GM19395 (cell line): ENCODE measurements around the gene SPSB4.
A peak's percentile ranks its signal among the peaks of the same experiment; 100 is the strongest.

Source experiments
- ATAC-seq: cut with Tn5 transposase; IDR thresholded peaks from one replicate; pipeline ENCODE4 v1.9.1; 2021; ENCODE audit warnings: mild to moderate bottlenecking, moderate library complexity; ENCODE audit not compliant: unreplicated experiment

SPSB4 gene

GRCh38 chr3:141150081-141150830 is 99.1 kb downstream of the SPSB4 start:
- ATAC-seq = no peak

- ATAC-seq = no peak
Observed at GRCh38 chr3:141150931-141151330, 99.8 kb downstream of the SPSB4 start.

- ATAC-seq = no peak
Observed at GRCh38 chr3:141151439-141151838, 100.3 kb downstream of the SPSB4 start.

- no peak for ATAC-seq
Observed at GRCh38 chr3:141152130-141152529, 101.0 kb downstream of the SPSB4 start.

- no peak for ATAC-seq
Observed at GRCh38 chr3:141152801-141153678, 101.9 kb downstream of the SPSB4 start.

- no peak for ATAC-seq
Observed at GRCh38 chr3:141153679-141153966, 102.5 kb downstream of the SPSB4 start.

GRCh38 chr3:141164852-141165251 is 113.7 kb downstream of the SPSB4 start:
- no peak for ATAC-seq

GRCh38 chr3:141167681-141168080 is 116.5 kb downstream of the SPSB4 start:
- ATAC-seq = no peak

- no peak for ATAC-seq
Observed at GRCh38 chr3:141170678-141171295, 119.6 kb downstream of the SPSB4 start.

GRCh38 chr3:141174674-141175073 is 123.5 kb downstream of the SPSB4 start:
- ATAC-seq = no peak

- no peak for ATAC-seq
Observed at GRCh38 chr3:141176775-141177174, 125.6 kb downstream of the SPSB4 start.

GRCh38 chr3:141178026-141178425 is 126.9 kb downstream of the SPSB4 start:
- ATAC-seq = no peak

GRCh38 chr3:141178551-141178950 is 127.4 kb downstream of the SPSB4 start:
- ATAC-seq = no peak

- no peak for ATAC-seq
Observed at GRCh38 chr3:141179983-141180382, 128.8 kb downstream of the SPSB4 start.

GRCh38 chr3:141181196-141181595 is 130.0 kb downstream of the SPSB4 start:
- ATAC-seq = no peak

- no peak for ATAC-seq
Observed at GRCh38 chr3:141181819-141182218, 130.7 kb downstream of the SPSB4 start.

GRCh38 chr3:141183606-141184005 is 132.5 kb downstream of the SPSB4 start:
- ATAC-seq = no peak

GRCh38 chr3:141184430-141184829 is 133.3 kb downstream of the SPSB4 start:
- ATAC-seq = no peak

GRCh38 chr3:141191097-141191749 is 140.1 kb downstream of the SPSB4 start:
- no peak for ATAC-seq

- peak; percentile 100 for ATAC-seq
Observed at GRCh38 chr3:141192345-141192744, 141.2 kb downstream of the SPSB4 start.

- ATAC-seq = no peak
Observed at GRCh38 chr3:141193066-141193830, 142.1 kb downstream of the SPSB4 start.
